WTC11 (cell line): ENCODE results near the gene CCDC82.

Experiments
- CREB1 ChIP-seq: sonication (generic); formaldehyde crosslinking; IDR thresholded peaks from 2 replicates; pipeline ENCODE4 v1.8.0; 2023; ENCODE audit warnings: mild to moderate bottlenecking, missing genetic modification reagents
- ELF4 ChIP-seq: sonication (generic); formaldehyde crosslinking; IDR thresholded peaks from 2 replicates; pipeline ENCODE4 v1.8.1; 2022; ENCODE audit warnings: low read depth, mild to moderate bottlenecking, moderate library complexity, missing genetic modification reagents
- ESRRA ChIP-seq: sonication (generic); formaldehyde crosslinking; IDR thresholded peaks from 2 replicates; pipeline ENCODE4 v1.8.1; 2022; ENCODE audit warnings: mild to moderate bottlenecking, missing genetic modification reagents, borderline replicate concordance
- FOXP1 ChIP-seq: sonication (generic); formaldehyde crosslinking; IDR thresholded peaks from 2 replicates; pipeline ENCODE4 v1.8.0; 2022; ENCODE audit warnings: missing genetic modification reagents, mild to moderate bottlenecking, moderate library complexity, borderline replicate concordance
- NR2C2 ChIP-seq: sonication (generic); formaldehyde crosslinking; IDR thresholded peaks from 2 replicates; pipeline ENCODE4 v1.8.0; 2022; ENCODE audit warnings: mild to moderate bottlenecking, missing genetic modification reagents
- TCF7 ChIP-seq: sonication (generic); formaldehyde crosslinking; IDR thresholded peaks from 2 replicates; pipeline ENCODE4 v1.8.0; 2022; ENCODE audit warnings: mild to moderate bottlenecking, low read depth, missing genetic modification reagents, moderate library complexity
- TEAD4 ChIP-seq: sonication (generic); formaldehyde crosslinking; IDR thresholded peaks from 2 replicates; pipeline ENCODE4 v1.8.0; 2022; ENCODE audit warnings: mild to moderate bottlenecking, missing genetic modification reagents
- ZNF138 ChIP-seq: sonication (generic); formaldehyde crosslinking; conservative IDR thresholded peaks from 2 replicates; pipeline ENCODE4 v1.8.1; 2022; ENCODE audit warnings: mild to moderate bottlenecking, moderate library complexity, missing genetic modification reagents
- TF ChIP-seq, protein P1 (sequence below): fragments of 200-600 bp; IDR thresholded peaks from 2 replicates; pipeline ENCODE4 v1.8.0; 2022; ENCODE audit warnings: antibody characterized with exemption
- TF ChIP-seq, protein P2 (sequence below): sonication (generic); formaldehyde crosslinking; IDR thresholded peaks from 2 replicates; pipeline ENCODE4 v1.8.1; 2023; ENCODE audit warnings: mild to moderate bottlenecking, missing genetic modification reagents, borderline replicate concordance
- TF ChIP-seq, protein P3 (sequence below): sonication (generic); formaldehyde crosslinking; IDR thresholded peaks from 2 replicates; pipeline ENCODE4 v1.8.0; 2022; ENCODE audit warnings: mild to moderate bottlenecking, missing genetic modification reagents
- TF ChIP-seq, protein P4 (sequence below): sonication (generic); formaldehyde crosslinking; IDR thresholded peaks from 2 replicates; pipeline ENCODE4 v1.8.1; 2023; ENCODE audit warnings: mild to moderate bottlenecking, missing genetic modification reagents, moderate library complexity
- TF ChIP-seq, protein P5 (sequence below): sonication (generic); formaldehyde crosslinking; IDR thresholded peaks from 2 replicates; pipeline ENCODE4 v1.8.1; 2023; ENCODE audit warnings: mild to moderate bottlenecking, missing genetic modification reagents
- TF ChIP-seq, protein P6 (sequence below): sonication (generic); formaldehyde crosslinking; IDR thresholded peaks from 2 replicates; pipeline ENCODE4 v1.8.1; 2022; ENCODE audit warnings: missing genetic modification reagents, borderline replicate concordance

DNA sequence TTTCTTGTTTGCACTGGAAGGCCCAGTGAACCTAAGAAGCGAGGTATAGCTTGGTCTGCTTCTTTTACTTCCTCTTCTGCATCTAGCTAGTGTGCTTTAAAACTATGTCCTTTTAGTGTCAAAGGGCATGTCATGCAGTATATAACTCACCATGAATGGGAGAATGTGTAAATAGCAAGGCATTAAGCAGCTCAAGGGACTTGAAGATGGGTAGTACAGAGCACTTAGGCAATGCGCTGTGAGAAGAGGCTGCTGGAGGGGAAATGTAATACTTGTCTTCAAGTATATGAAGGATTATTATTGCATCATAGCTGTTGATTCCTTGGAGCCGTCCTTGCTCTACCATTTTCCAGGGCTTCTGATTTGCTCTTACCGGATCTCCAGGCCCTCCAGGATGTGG lies 54.3 kb downstream of the CCDC82 start:
- TF ChIP-seq, protein P1, sequence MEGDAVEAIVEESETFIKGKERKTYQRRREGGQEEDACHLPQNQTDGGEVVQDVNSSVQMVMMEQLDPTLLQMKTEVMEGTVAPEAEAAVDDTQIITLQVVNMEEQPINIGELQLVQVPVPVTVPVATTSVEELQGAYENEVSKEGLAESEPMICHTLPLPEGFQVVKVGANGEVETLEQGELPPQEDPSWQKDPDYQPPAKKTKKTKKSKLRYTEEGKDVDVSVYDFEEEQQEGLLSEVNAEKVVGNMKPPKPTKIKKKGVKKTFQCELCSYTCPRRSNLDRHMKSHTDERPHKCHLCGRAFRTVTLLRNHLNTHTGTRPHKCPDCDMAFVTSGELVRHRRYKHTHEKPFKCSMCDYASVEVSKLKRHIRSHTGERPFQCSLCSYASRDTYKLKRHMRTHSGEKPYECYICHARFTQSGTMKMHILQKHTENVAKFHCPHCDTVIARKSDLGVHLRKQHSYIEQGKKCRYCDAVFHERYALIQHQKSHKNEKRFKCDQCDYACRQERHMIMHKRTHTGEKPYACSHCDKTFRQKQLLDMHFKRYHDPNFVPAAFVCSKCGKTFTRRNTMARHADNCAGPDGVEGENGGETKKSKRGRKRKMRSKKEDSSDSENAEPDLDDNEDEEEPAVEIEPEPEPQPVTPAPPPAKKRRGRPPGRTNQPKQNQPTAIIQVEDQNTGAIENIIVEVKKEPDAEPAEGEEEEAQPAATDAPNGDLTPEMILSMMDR, result no peak
- TF ChIP-seq FOXP1, result no peak
- no peak for TF ChIP-seq ESRRA (CRISPR knock-in tag)
- TF ChIP-seq, protein P2, sequence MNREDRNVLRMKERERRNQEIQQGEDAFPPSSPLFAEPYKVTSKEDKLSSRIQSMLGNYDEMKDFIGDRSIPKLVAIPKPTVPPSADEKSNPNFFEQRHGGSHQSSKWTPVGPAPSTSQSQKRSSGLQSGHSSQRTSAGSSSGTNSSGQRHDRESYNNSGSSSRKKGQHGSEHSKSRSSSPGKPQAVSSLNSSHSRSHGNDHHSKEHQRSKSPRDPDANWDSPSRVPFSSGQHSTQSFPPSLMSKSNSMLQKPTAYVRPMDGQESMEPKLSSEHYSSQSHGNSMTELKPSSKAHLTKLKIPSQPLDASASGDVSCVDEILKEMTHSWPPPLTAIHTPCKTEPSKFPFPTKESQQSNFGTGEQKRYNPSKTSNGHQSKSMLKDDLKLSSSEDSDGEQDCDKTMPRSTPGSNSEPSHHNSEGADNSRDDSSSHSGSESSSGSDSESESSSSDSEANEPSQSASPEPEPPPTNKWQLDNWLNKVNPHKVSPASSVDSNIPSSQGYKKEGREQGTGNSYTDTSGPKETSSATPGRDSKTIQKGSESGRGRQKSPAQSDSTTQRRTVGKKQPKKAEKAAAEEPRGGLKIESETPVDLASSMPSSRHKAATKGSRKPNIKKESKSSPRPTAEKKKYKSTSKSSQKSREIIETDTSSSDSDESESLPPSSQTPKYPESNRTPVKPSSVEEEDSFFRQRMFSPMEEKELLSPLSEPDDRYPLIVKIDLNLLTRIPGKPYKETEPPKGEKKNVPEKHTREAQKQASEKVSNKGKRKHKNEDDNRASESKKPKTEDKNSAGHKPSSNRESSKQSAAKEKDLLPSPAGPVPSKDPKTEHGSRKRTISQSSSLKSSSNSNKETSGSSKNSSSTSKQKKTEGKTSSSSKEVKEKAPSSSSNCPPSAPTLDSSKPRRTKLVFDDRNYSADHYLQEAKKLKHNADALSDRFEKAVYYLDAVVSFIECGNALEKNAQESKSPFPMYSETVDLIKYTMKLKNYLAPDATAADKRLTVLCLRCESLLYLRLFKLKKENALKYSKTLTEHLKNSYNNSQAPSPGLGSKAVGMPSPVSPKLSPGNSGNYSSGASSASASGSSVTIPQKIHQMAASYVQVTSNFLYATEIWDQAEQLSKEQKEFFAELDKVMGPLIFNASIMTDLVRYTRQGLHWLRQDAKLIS (CRISPR knock-in tag), result no peak
- TF ChIP-seq, protein P3, sequence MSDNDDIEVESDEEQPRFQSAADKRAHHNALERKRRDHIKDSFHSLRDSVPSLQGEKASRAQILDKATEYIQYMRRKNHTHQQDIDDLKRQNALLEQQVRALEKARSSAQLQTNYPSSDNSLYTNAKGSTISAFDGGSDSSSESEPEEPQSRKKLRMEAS, result no peak
- TF ChIP-seq ELF4 (CRISPR knock-in tag), result no peak
- TF ChIP-seq, protein P4, sequence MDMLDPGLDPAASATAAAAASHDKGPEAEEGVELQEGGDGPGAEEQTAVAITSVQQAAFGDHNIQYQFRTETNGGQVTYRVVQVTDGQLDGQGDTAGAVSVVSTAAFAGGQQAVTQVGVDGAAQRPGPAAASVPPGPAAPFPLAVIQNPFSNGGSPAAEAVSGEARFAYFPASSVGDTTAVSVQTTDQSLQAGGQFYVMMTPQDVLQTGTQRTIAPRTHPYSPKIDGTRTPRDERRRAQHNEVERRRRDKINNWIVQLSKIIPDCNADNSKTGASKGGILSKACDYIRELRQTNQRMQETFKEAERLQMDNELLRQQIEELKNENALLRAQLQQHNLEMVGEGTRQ (CRISPR knock-in tag), result no peak
- TF ChIP-seq ZNF138 (CRISPR knock-in tag), result no peak
- TF ChIP-seq TCF7 (CRISPR knock-in tag), result no peak
- TF ChIP-seq TEAD4 (CRISPR knock-in tag), result no peak
- TF ChIP-seq NR2C2 (CRISPR knock-in tag), result no peak
- TF ChIP-seq, protein P5, sequence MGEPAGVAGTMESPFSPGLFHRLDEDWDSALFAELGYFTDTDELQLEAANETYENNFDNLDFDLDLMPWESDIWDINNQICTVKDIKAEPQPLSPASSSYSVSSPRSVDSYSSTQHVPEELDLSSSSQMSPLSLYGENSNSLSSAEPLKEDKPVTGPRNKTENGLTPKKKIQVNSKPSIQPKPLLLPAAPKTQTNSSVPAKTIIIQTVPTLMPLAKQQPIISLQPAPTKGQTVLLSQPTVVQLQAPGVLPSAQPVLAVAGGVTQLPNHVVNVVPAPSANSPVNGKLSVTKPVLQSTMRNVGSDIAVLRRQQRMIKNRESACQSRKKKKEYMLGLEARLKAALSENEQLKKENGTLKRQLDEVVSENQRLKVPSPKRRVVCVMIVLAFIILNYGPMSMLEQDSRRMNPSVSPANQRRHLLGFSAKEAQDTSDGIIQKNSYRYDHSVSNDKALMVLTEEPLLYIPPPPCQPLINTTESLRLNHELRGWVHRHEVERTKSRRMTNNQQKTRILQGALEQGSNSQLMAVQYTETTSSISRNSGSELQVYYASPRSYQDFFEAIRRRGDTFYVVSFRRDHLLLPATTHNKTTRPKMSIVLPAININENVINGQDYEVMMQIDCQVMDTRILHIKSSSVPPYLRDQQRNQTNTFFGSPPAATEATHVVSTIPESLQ (CRISPR knock-in tag), result no peak
- TF ChIP-seq, protein P6, sequence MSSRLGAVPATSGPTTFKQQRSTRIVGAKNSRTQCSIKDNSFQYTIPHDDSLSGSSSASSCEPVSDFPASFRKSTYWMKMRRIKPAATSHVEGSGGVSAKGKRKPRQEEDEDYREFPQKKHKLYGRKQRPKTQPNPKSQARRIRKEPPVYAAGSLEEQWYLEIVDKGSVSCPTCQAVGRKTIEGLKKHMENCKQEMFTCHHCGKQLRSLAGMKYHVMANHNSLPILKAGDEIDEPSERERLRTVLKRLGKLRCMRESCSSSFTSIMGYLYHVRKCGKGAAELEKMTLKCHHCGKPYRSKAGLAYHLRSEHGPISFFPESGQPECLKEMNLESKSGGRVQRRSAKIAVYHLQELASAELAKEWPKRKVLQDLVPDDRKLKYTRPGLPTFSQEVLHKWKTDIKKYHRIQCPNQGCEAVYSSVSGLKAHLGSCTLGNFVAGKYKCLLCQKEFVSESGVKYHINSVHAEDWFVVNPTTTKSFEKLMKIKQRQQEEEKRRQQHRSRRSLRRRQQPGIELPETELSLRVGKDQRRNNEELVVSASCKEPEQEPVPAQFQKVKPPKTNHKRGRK (CRISPR knock-in tag), result no peak
- TF ChIP-seq CREB1 (CRISPR knock-in tag), result no peak
